Left lung (tissue), 10 donors: ENCODE results near the gene TTC34. TPM values are rescaled to one million over a fixed set of nuclear protein-coding genes. Genes with fewer than 3 reads are reported as not detected.
A peak's percentile ranks its signal among the peaks of the same experiment; 100 is the strongest.

Experiments
- ATAC-seq: fragments of 200-7000 bp; cut with Tn5 transposase; one replicate; pipeline ENCODE4 v1.9.1; 2020; ENCODE audit warnings: moderate library complexity
- DNase-seq, 4 donors: peaks; one replicate each; pipeline ENCODE4 v3.0.0-alpha.2; 2013 to 2020
- H3K27ac ChIP-seq, 2 donors: fragments of 200-600 bp; sonication (generic) in 1 of 2; one replicate each; pipeline versions ENCODE4 v1.5.0 to v1.8.0; 2020 to 2021
- H3K27me3 ChIP-seq, 2 donors: fragments of 200-600 bp; sonication (generic) in 1 of 2; one replicate each; pipeline versions ENCODE4 v1.5.0 to v1.8.0; 2020 to 2021
- H3K36me3 ChIP-seq, 2 donors: fragments of 200-600 bp; sonication (generic) in 1 of 2; one replicate each; pipeline versions ENCODE4 v1.5.0 to v1.8.0; 2020 to 2021
- H3K4me1 ChIP-seq, 2 donors: fragments of 200-600 bp; one replicate each; pipeline ENCODE4 v1.8.0; 2021
- H3K4me3 ChIP-seq, 2 donors: fragments of 200-600 bp; sonication (generic) in 1 of 2; one replicate each; pipeline versions ENCODE4 v1.5.0 to v1.8.0; 2020 to 2021; ENCODE audit warnings: mild to moderate bottlenecking in 1 of 2
- H3K9me3 ChIP-seq, 2 donors: fragments of 200-600 bp; sonication (generic) in 1 of 2; one replicate each; pipeline versions ENCODE4 v1.5.0 to v1.8.0; 2020 to 2021
- CTCF ChIP-seq, 2 donors: fragments of 200-600 bp; sonication (generic) in 1 of 2; IDR thresholded peaks; one replicate each; pipeline versions ENCODE4 v1.5.0 to v1.8.0; 2021; ENCODE audit warnings: antibody characterized with exemption in 2 of 2
- intact Hi-C, 2 donors: fragments of 100-400 bp; cut with DNase I; formaldehyde crosslinking; loops; one replicate each; pipeline versions ENCODE4 v1.11.2 to v1.14.2; 2022
- polyA plus RNA-seq, 6 donors: library from polyadenylated mRNA; unstranded; fragments of 120-200 nt; gene quantifications; one replicate each; pipeline ENCODE4 v1.2.1, GENCODE V29; 2013; ENCODE audit not compliant: insufficient read length in 6 of 6
- total RNA-seq, 2 donors: library from RNA; stranded (reverse); fragmentation: NEBNext Ultra II Directional; extraction: Animal tissue kit (Norgen Biotek cat#: 25700); gene quantifications; one replicate each; pipeline ENCODE4 v1.2.1, GENCODE V29; 2021
- donor health status: DM: no; HTN: yes; CAD: no.
- donor health status: DM: no; HTN: no; CAD: no.

TTC34 gene
- total and polyA plus RNA-seq, 8 donors = 0.44 to 1.2 (median 0.69) TPM

- no peak for TF ChIP-seq CTCF (IDR thresholded peaks at IDR 0.05)
- DNase-seq (peak in 1 of 4 donors; percentile 38), ATAC-seq (no peak)
- H3K4me1 ChIP-seq = peaks cover 3 to 19% of the 10 kb centered on the region in 2 donors
- no peak overlapping the region for H3K4me3 ChIP-seq
- intact Hi-C loops = no loop called here
- no peaks in the 10 kb centered on the region for H3K27me3 ChIP-seq
- H3K36me3 ChIP-seq = no peaks in the 10 kb centered on the region
- H3K27ac ChIP-seq = no peak overlapping the region
- H3K9me3 ChIP-seq = peaks cover 0 to 3% of the 10 kb centered on the region in 2 donors
Measured at GRCh38 chr1:2596530-2597333, 204.8 kb downstream of the TTC34 start.

GRCh38 chr1:2595812-2596529 is 205.5 kb downstream of the TTC34 start:
- Histone ChIP-seq H3K27ac (no peak overlapping the region), H3K36me3 (no peaks in the 10 kb centered on the region), H3K27me3 (no peaks in the 10 kb centered on the region), H3K4me3 (no peak overlapping the region), H3K4me1 (peaks cover 3 to 19% of the 10 kb centered on the region in 2 donors), H3K9me3 (peaks cover 0 to 3% of the 10 kb centered on the region in 2 donors)
- intact Hi-C loops = no loop called here
- TF ChIP-seq CTCF (IDR thresholded peaks at IDR 0.05) = no peak
- peak in 2 of 4 donors; percentile 28 to 69 for DNase-seq
- ATAC-seq = no peak

GRCh38 chr1:2595261-2595811 is 206.2 kb downstream of the TTC34 start:
- no peak overlapping the region for H3K27ac ChIP-seq
- no peak for ATAC-seq
- DNase-seq = peak in 2 of 4 donors; percentile 20 to 76
- no peaks in the 10 kb centered on the region for H3K27me3 ChIP-seq
- H3K4me1 ChIP-seq = peaks cover 3 to 19% of the 10 kb centered on the region in 2 donors
- intact Hi-C loops = no loop called here
- H3K4me3 ChIP-seq = no peak overlapping the region
- no peak for TF ChIP-seq CTCF (IDR thresholded peaks at IDR 0.05)
- peaks cover 0 to 3% of the 10 kb centered on the region in 2 donors for H3K9me3 ChIP-seq
- H3K36me3 ChIP-seq = no peaks in the 10 kb centered on the region

GRCh38 chr1:2594641-2595131 is 206.8 kb downstream of the TTC34 start:
- H3K4me1 ChIP-seq = peaks cover 3 to 19% of the 10 kb centered on the region in 2 donors
- H3K27ac ChIP-seq = no peak overlapping the region
- peaks cover 0 to 4% of the 10 kb centered on the region in 2 donors for H3K36me3 ChIP-seq
- H3K4me3 ChIP-seq = no peak overlapping the region
- ATAC-seq (no peak), DNase-seq (peak in 2 of 4 donors; percentile 25 to 77)
- TF ChIP-seq CTCF (IDR thresholded peaks at IDR 0.05) = no peak
- H3K27me3 ChIP-seq = no peaks in the 10 kb centered on the region
- intact Hi-C loops = no loop called here
- peaks cover 0 to 3% of the 10 kb centered on the region in 2 donors for H3K9me3 ChIP-seq
